H7 (cell line): ENCODE measurements around the gene EPB42. TPM values are rescaled to one million over a fixed set of nuclear protein-coding genes. Genes with fewer than 3 reads are reported as not detected.
A peak's percentile ranks its signal among the peaks of the same experiment; 100 is the strongest.

ENCODE experiments used
- DNase-seq: peaks from one replicate; pipeline ENCODE4 v3.0.0; 2012
- H3K27me3 ChIP-seq: 2 replicates; pipeline ENCODE4 v1.6.0; 2011; ENCODE audit warnings: mild to moderate bottlenecking, low read length; ENCODE audit not compliant: control insufficient read depth, insufficient read depth
- H3K36me3 ChIP-seq: replicated peaks from 2 replicates; pipeline ENCODE4 v1.5.1; 2011; ENCODE audit warnings: low read length; ENCODE audit not compliant: control insufficient read depth, insufficient read depth
- H3K4me3 ChIP-seq: 2 replicates; pipeline ENCODE4 v1.5.1; 2011; ENCODE audit warnings: low read depth, mild to moderate bottlenecking, control low read depth, low read length, moderate library complexity; ENCODE audit not compliant: insufficient read depth
- total RNA-seq: library from RNA; depleted of rRNA; stranded (reverse); fragments of >200 nt; shearing (Covaris generic); gene quantifications from 2 replicates; pipeline ENCODE4 v1.2.3, GENCODE V29; 2014; rRNA removed

Gene EPB42
- not detected in 2 replicates for total RNA-seq

DNA sequence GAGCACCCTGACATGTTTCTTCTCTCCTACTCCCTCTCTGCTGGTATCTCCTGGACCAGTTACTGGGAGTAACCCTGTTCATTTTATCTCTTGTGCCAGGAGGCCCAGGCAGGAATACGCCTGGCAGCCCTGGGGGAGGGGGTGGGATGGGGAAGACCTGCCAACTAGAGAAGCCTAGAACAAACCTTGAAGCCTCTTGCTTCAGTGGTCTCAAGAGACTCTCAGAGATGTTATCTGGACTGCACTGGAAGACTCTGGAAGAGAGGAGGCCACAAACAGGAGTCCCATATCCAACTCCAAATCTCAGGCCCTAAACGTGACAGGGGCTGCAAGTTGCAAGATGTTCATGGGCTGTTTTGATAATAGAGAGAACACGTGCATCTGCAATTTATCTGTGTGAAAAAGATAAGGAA, at the start of gene EPB42:
EPB42 (minus strand) TSS at position 28 of the 413 bp plus-strand sequence. CDS start 193 bp downstream, outside the sequence.
- Histone ChIP-seq H3K4me3 (no peak within 1 kb of the TSS), H3K36me3 (no peaks in the 10 kb centered on the region), H3K27me3 (no peaks in the 10 kb centered on the region)
- no peak for DNase-seq

DNA sequence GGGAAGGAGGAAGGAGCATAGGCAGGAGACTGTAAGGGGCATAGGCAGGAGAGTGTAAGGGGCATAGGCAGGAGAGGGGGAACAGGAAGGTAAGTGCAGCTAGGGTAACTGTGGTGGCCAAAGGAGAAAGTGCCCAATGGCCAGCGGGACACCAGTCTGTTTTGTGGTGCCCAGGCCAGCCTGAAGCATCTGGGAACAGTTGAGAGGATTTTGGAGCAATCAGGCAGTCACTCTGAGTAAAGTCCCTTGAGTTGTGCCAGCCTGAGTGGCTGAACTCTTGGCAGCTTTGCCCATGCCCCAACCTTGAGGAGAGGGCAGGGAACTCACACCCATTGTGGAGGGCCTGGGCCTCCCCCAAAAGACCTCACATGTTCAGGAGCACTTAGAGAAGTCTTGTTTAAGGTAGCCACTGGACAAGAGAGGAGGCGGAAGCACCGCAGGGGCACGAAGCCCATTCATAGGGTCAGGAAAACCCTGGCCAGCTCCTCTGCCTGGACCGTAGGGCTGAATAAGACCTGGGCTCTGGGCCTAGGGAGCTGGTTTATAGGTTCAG, 49.4 kb upstream of the EPB42 start:
- Histone ChIP-seq H3K36me3 (no peaks in the 10 kb centered on the region), H3K4me3 (no peak overlapping the region), H3K27me3 (no peaks in the 10 kb centered on the region)
- DNase-seq = no peak

DNA sequence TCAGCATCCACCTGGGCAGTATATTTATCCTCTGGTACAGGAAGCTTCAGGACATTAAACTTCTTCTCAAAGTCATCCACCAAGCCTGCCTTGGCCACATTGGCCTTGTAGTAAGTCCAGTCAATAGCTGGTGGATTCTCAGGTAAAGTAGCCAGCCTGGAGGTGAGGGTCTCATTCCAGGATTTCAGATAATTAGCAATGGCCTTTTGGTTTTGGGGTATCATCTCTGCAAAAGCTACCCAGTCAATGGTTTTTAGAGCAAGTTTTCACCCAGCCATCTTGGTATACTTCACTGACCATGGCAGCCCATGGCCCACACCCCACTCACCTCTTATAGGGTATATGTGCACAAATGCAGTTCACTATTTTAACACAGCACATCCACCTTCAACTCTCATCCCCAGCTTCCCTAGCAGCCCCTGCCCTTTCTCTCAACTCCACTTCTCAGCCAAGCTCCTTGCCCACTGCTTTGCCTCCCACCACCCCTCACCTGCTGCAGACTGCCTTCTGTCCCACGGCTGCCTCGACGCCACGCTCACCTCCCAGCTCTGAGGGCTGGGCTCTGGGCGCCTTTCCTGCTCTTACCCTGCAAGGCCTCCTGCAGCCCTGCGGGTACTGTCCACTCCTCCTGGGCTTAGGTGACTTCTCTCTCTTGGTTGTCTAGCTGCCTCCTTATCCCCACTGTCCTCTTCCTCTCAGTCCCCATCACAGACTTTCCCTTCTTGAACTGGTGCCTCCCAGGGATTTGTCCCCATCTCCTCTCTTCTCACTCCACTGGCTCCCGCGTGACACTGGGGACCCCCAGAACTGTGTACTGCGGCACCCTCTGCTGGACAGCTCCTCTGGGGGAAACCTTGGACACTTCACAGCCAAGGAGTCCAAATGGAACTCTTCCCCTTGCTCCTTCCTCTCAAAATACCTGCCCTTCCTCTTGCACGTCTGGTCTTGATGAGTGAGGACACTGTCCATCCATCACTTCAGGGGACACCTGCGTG, 47.6 kb upstream of the EPB42 start:
- peak; percentile 78 for DNase-seq
- no peaks in the 10 kb centered on the region for H3K36me3 ChIP-seq
- H3K27me3 ChIP-seq = no peaks in the 10 kb centered on the region
- no peak overlapping the region for H3K4me3 ChIP-seq

DNA sequence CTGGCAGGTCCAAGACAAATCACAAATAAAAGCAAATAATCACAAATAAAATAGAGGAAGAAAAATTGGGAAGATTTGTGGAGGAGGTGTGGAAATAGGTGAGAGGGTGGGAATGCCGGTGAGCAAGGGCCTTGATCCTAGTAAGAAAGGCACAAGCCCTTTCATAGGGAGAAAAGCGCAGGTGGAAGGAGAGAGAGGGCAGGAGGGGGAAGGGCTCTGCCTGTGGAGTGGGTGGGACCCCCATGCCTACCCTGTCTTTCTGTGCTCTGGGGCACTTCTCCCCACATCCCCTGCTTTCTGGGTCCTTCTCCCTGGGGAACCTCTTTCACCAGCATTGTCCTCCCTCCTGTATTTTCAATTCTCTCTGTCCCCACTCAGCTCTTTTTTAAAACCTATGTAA, 46.6 kb upstream of the EPB42 start:
- Histone ChIP-seq H3K27me3 (no peaks in the 10 kb centered on the region), H3K36me3 (no peaks in the 10 kb centered on the region), H3K4me3 (no peak overlapping the region)
- DNase-seq = no peak

DNA sequence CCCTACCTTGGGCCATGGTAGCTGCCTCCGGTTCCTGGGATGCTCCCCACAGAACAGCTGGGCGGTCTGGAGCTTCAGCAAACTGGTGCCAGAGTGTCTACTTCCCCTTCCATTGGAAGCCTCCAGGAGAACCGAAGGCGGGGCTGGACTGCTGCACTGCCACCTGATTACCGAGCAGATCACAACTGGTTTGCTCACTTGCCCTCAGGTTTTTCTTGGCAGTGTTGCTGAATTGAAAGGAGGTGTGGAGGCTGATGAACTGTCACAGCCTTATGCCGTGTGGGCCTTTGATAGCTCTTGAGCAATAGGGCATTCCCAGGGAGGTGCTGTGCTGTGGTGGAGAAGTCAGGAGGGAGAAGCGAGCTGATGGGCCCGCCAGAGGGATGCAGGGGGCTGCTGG, 46.0 kb upstream of the EPB42 start, which contains the start of gene TGM5:
TGM5 (minus strand) TSS at position 95 of the 400 bp plus-strand sequence; CDS start at position 16, 79 bp downstream.
- no peak for DNase-seq

DNA sequence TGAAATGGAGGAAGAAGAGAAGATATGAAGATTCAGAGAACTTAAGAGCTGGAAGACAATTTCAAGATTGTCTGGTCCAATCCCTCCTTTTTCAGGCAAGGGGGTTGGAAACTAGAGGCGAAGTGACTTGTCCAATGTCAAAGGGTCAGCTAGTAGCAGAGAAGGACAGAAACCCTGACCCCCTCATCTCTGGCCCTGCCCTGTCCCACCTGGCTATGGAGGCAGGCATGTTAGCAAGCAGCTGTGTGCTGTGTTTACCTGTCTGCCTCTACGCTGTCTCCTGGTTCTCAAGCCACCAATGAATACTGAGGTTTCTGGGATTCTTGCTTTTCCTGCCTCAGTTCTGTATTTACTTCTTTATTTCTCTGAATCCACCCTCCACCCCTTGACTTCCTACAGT, 45.6 kb upstream of the EPB42 start:
- Histone ChIP-seq H3K27me3 (no peaks in the 10 kb centered on the region), H3K36me3 (no peaks in the 10 kb centered on the region), H3K4me3 (no peak overlapping the region)
- DNase-seq = no peak

More for the DNA sequence above, 46.0 kb upstream of the EPB42 start, which contains the start of gene TGM5:
- Histone ChIP-seq H3K27me3 (no peaks in the 10 kb centered on the region), H3K4me3 (no peak within 1 kb of the TSS), H3K36me3 (no peaks in the 10 kb centered on the region)

DNA sequence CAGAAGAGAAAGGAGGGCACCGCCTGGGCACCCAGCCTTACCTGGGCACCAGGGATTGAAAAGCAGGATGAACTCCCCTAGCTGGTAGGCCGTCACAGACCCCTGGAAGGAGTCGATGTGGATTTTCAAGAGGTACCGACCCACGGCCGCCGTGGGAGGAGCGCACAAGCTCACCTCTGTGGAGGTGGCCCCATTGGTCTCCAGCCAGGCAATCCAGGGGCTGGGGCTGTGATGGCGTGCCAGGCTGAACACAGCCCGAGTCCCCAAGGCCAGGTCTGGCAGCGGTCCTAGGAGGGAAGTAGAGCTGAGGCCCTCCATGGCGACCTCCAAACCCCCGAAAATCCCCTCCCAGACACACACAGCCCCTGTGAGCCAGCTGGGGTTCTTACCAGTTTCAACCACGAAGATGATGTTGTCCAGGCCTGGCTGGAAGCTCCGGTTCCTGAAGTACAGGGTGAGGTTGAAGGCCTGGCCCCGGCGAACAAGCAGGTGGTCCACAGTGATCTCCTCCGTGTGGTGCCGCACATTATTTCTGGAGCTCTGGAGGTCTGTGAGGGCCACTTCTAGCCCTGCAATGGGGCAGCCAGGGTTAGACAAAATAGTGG, 39.3 kb upstream of the EPB42 start:
- Histone ChIP-seq H3K4me3 (no peak overlapping the region), H3K36me3 (no peaks in the 10 kb centered on the region), H3K27me3 (no peaks in the 10 kb centered on the region)
- no peak for DNase-seq

DNA sequence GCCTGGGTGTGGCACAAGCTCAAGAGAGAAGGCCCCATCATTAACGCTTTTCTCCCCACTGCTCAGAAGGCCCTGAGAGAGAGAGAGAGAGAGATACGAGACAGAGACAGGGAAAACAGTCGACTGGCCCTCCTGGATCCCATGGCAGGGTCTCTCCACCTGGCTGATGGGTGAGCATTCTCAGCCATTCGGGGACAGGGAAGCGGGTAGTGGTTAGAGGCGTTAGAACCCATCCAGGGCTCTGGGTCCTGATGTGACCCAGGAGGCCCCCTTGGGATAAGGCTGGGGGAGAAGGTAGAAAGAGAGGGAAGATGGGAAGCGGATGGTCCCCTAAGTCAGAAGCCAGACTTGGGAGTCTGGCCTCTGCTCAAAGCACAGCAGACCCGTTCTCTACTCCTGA, 38.0 kb upstream of the EPB42 start:
- no peaks in the 10 kb centered on the region for H3K27me3 ChIP-seq
- DNase-seq = no peak
- no peaks in the 10 kb centered on the region for H3K36me3 ChIP-seq
- no peak overlapping the region for H3K4me3 ChIP-seq

DNA sequence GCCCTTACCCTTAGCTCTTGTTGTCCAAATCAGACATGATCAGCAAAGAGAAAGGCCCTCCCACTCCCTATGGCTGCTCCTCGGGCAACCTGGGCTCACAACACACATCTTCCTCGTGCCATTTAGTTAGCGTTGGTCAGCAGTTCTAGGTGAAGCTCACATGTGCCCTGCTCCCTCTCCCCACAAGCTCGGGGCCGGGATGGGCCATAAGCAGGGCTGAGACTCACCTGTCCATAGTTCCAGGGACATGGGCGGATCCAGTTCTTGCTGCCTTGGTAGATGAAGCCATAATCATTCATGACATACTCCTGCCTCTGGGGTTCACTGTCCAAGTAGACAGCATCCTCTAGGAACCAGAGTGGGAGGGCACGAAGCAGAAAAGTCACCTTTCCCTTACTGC, 35.5 kb upstream of the EPB42 start:
- Histone ChIP-seq H3K27me3 (no peaks in the 10 kb centered on the region), H3K36me3 (no peaks in the 10 kb centered on the region), H3K4me3 (no peak overlapping the region)
- DNase-seq = no peak

DNA sequence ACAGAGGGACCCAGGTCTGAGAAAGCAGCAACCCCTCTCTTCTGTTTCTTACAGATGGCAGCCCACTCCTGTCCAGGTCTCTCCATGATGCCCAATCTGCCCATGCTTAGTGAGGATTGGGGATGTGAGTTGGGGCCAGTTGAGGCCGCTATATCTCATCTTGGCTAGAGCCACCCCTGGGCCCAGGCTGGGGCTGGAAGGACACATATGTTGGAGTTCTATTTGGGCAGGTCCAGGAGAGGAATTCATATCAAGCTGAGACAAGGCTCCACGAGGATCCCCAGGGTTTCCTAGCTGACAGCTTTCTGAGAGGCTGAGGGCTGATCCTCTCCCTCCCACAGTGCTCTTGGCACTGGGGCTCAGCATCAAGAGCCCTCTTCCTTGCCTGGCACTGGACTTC, 34.6 kb upstream of the EPB42 start:
- Histone ChIP-seq H3K27me3 (no peaks in the 10 kb centered on the region), H3K36me3 (no peaks in the 10 kb centered on the region), H3K4me3 (no peak overlapping the region)
- DNase-seq = no peak

DNA sequence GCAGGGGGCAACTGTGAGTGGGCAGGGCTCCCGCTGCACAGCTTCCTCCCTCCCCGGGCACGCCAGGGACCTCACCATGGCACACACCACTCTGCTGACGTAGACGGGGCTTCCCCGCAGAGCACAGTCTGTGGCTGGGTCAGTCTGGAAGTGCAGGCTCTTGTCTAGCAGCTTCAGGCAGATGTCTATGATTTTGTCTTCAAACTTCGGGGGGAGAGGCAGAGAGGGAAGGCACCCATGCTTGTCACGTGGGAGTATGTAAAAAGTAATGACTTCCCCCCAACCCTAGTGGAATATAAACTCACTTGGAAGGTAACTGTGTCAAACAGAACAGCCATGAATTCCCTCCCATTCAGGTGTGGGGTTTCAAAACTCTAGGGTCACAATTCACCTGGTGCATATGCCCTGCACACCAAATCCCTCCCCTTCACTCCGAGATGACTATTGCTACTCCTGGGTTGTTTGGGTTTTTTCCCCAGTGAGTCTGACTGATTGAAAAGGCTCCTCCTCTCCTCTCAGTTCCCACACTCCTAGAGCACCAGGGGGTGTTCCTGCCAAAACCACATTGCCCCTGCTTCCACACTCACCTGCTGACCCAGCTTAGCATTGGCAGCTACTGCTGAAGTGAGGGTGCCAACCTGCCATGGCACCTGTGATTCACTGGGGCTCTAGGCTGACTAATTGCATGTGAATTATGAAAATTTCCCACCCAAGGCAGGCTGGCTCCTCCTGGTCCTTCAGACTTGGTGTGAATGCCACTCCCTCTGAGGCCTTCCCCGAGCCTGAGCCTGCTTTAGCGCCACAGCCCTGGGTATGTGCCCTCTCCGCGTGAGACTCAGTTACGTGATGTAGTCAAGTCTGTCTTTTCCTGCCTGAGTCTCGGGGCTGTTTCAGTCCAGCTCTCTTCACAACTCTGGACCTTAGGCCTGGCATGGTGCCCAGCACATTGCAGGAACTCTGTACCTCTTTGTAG, 32.9 kb upstream of the EPB42 start:
- no peaks in the 10 kb centered on the region for H3K36me3 ChIP-seq
- no peak for DNase-seq
- no peak overlapping the region for H3K4me3 ChIP-seq
- H3K27me3 ChIP-seq = no peaks in the 10 kb centered on the region

DNA sequence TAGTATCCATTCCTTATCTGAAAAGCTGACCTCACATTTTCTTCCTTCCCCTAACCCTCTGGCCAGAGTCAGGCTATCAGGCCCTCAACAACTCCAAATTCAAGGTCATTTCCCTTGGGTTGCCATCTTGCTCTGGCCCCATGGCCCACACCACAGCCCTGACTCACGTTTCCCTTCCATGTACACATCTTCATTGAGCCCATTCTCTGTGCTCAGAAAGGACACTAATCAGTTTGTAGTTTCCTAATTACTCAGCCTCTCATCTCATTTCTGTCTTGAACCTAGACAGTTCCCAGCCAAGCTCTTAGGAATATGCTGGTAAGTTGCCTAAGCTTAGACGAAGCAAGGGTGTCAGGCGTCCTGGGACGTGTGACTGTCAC, 31.0 kb upstream of the EPB42 start:
- no peak for DNase-seq
- Histone ChIP-seq H3K27me3 (no peaks in the 10 kb centered on the region), H3K36me3 (no peaks in the 10 kb centered on the region), H3K4me3 (no peak overlapping the region)

DNA sequence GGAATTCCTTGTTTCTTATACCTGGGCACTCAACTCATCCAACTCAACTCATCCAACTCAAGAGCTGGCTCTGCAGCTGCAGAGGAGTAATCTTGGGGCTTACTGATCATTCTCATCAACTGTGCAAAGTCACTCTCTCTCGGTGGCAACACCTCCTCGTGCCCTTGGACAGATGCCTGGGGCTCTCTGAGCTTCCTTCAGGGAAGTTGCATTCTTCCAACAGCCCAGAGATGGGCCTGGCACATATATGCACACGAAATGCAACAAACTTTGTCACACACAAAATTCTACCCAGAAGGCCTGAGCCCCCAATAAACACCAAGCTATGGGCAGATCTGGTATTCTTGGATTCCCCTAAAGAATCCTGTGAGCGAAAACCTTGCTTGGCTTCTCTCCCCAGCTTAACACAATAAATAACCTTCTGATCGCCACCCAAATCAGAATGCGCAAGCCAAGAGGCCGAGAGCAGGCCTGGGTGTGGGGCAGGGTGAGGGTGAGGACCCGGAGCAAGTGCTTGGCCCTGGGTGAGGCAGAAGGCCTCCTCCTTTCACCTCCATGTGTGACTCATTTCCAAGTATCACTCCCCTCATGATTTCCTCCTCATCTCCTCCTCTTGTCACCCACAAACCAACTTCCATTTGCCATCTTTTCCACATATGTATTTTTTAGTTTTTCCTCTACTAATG, 30.5 kb upstream of the EPB42 start:
- H3K36me3 ChIP-seq = no peaks in the 10 kb centered on the region
- no peaks in the 10 kb centered on the region for H3K27me3 ChIP-seq
- no peak for DNase-seq
- H3K4me3 ChIP-seq = no peak overlapping the region
